NCI-H1105 (cell line): Measurements from ENCODE around the gene BAHCC1.

Experiments
- DNase-seq: peaks from one replicate; lab custom pipeline; 2025; lab: John Stamatoyannopoulos, UW

The BAHCC1 gene

GRCh38 chr17:81427173-81428120 is 32.2 kb downstream of the BAHCC1 start:
- DNase-seq: peak; percentile 90

- no peak for DNase-seq
Observed at GRCh38 chr17:81428121-81428515, 32.9 kb downstream of the BAHCC1 start.

GRCh38 chr17:81428516-81428915 is 33.3 kb downstream of the BAHCC1 start:
- DNase-seq: no peak

- peak; percentile 81 for DNase-seq
Observed at GRCh38 chr17:81428948-81429774, 33.9 kb downstream of the BAHCC1 start.

GRCh38 chr17:81429821-81430551 is 34.7 kb downstream of the BAHCC1 start:
- no peak for DNase-seq

GRCh38 chr17:81431545-81432482 is 36.6 kb downstream of the BAHCC1 start:
- DNase-seq: no peak

- DNase-seq: peak; percentile 90
Observed at GRCh38 chr17:81432941-81433340, 37.7 kb downstream of the BAHCC1 start.

- no peak for DNase-seq
Observed at GRCh38 chr17:81433656-81434055, 38.4 kb downstream of the BAHCC1 start.

GRCh38 chr17:81434072-81434471 is 38.8 kb downstream of the BAHCC1 start:
- no peak for DNase-seq

- DNase-seq: no peak
Observed at GRCh38 chr17:81434681-81435417, 39.6 kb downstream of the BAHCC1 start.

GRCh38 chr17:81435652-81436293 is 40.5 kb downstream of the BAHCC1 start:
- DNase-seq: no peak

GRCh38 chr17:81436294-81436849 is 41.1 kb downstream of the BAHCC1 start:
- DNase-seq: no peak

GRCh38 chr17:81437191-81437651 is 42.0 kb downstream of the BAHCC1 start:
- no peak for DNase-seq

GRCh38 chr17:81438007-81438659 is 42.9 kb downstream of the BAHCC1 start:
- no peak for DNase-seq

- DNase-seq: no peak
Observed at GRCh38 chr17:81438688-81439087, 43.4 kb downstream of the BAHCC1 start.

GRCh38 chr17:81440051-81440471 is 44.8 kb downstream of the BAHCC1 start:
- DNase-seq: no peak

- DNase-seq: peak; percentile 14
Observed at GRCh38 chr17:81440511-81441244, 45.4 kb downstream of the BAHCC1 start.

GRCh38 chr17:81442791-81443190 is 47.5 kb downstream of the BAHCC1 start:
- DNase-seq: no peak
